Measurements from ENCODE around the gene METTL25.

Gene METTL25

GRCh38 chr12:82473111-82473754 lies 114.9 kb downstream of the METTL25 start:
- no peak for DNase-seq (ENCODE audit: low read depth)

GRCh38 chr12:82474181-82474797 lies 116.0 kb downstream of the METTL25 start:
- DNase-seq (ENCODE audit: low read depth) = no peak

GRCh38 chr12:82474798-82475184 lies 116.5 kb downstream of the METTL25 start:
- no peak for DNase-seq (ENCODE audit: low read depth)

- no peak for DNase-seq (ENCODE audit: low read depth)
Measured at GRCh38 chr12:82475211-82475610, 116.9 kb downstream of the METTL25 start.

GRCh38 chr12:82476511-82476910 lies 118.2 kb downstream of the METTL25 start:
- DNase-seq (ENCODE audit: low read depth) = no peak

GRCh38 chr12:82479511-82479910 lies 121.2 kb downstream of the METTL25 start:
- DNase-seq (ENCODE audit: low read depth) = no peak

GRCh38 chr12:82480606-82481005 lies 122.3 kb downstream of the METTL25 start:
- no peak for DNase-seq (ENCODE audit: low read depth)

- DNase-seq (ENCODE audit: low read depth) = no peak
Measured at GRCh38 chr12:82481954-82482353, 123.6 kb downstream of the METTL25 start.

GRCh38 chr12:82486524-82487235 lies 128.4 kb downstream of the METTL25 start:
- no peak for DNase-seq (ENCODE audit: low read depth)

- no peak for DNase-seq (ENCODE audit: low read depth)
Measured at GRCh38 chr12:82504409-82504808, 146.1 kb downstream of the METTL25 start.

GRCh38 chr12:82505150-82505549 lies 146.8 kb downstream of the METTL25 start:
- DNase-seq (ENCODE audit: low read depth) = no peak

- DNase-seq (ENCODE audit: low read depth) = no peak
Measured at GRCh38 chr12:82507686-82508085, 149.4 kb downstream of the METTL25 start.

GRCh38 chr12:82510386-82510785 lies 152.1 kb downstream of the METTL25 start:
- no peak for DNase-seq (ENCODE audit: low read depth)

- DNase-seq (ENCODE audit: low read depth) = no peak
Measured at GRCh38 chr12:82514880-82515279, 156.6 kb downstream of the METTL25 start.

GRCh38 chr12:82515652-82516051 lies 157.3 kb downstream of the METTL25 start:
- no peak for DNase-seq (ENCODE audit: low read depth)

- DNase-seq (ENCODE audit: low read depth) = no peak
Measured at GRCh38 chr12:82517027-82517426, 158.7 kb downstream of the METTL25 start.

GRCh38 chr12:82517808-82518207 lies 159.5 kb downstream of the METTL25 start:
- DNase-seq (ENCODE audit: low read depth) = no peak

GRCh38 chr12:82519510-82519909 lies 161.2 kb downstream of the METTL25 start:
- DNase-seq (ENCODE audit: low read depth) = no peak

- no peak for DNase-seq (ENCODE audit: low read depth)
Measured at GRCh38 chr12:82522285-82522684, 164.0 kb downstream of the METTL25 start.

- DNase-seq (ENCODE audit: low read depth) = no peak
Measured at GRCh38 chr12:82522762-82523161, 164.4 kb downstream of the METTL25 start.

- no peak for DNase-seq (ENCODE audit: low read depth)
Measured at GRCh38 chr12:82523996-82524395, 165.7 kb downstream of the METTL25 start.

GRCh38 chr12:82524641-82525040 lies 166.3 kb downstream of the METTL25 start:
- no peak for DNase-seq (ENCODE audit: low read depth)

GRCh38 chr12:82525616-82526015 lies 167.3 kb downstream of the METTL25 start:
- no peak for DNase-seq (ENCODE audit: low read depth)
